ENCODE data around the gene EIPR1.
A peak's percentile ranks its signal among the peaks of the same experiment; 100 is the strongest.

Gene EIPR1

DNA sequence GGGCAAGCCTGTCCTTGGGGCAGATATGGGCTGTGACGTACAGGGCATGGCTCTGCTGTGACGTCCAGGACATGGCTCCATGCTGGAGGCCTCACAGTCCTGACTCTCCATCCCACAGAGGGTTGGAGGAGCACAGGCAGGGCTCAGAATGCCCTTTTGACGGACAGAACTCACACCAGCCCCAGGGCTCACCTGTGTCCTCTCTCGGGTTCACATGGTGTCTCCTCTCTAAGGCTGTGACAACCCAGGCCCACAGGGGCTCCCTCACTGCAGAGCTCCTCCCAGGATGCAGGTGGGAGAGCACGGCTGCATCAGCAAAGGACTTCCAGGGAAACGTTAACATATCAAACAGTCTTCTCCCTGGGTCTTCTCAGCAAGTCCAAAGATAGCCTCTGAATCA is 133.8 kb downstream of the EIPR1 start:
- DNase-seq, result no peak

DNA sequence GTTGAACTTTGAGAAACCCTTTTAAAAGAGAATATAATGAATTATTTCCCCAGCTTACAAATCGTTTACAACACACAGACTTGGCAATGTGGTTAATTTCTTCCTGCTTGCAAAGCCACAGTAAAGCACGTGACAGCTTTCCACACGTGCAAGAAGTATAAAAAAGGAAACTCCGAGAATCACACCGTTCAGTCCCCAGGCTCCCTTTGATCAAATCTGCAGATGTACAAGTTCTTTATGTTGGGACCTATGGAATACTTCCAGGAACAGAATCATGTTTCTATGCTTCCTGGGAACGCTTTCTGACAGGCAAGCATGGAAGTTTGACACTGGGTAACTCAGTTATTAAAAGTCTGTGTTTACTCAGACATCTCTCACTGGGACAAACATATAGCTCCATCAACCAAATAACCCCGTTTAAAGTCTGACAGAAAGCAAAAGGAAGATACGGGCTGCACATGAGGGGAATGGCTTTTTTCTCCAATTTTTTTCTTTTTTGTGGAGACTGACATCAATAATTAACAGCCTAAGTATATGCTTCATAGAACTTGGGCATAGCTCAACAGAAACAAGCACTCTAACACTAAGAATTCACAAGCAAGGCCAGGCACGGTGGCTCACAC is 134.8 kb downstream of the EIPR1 start:
- no peak for DNase-seq

DNA sequence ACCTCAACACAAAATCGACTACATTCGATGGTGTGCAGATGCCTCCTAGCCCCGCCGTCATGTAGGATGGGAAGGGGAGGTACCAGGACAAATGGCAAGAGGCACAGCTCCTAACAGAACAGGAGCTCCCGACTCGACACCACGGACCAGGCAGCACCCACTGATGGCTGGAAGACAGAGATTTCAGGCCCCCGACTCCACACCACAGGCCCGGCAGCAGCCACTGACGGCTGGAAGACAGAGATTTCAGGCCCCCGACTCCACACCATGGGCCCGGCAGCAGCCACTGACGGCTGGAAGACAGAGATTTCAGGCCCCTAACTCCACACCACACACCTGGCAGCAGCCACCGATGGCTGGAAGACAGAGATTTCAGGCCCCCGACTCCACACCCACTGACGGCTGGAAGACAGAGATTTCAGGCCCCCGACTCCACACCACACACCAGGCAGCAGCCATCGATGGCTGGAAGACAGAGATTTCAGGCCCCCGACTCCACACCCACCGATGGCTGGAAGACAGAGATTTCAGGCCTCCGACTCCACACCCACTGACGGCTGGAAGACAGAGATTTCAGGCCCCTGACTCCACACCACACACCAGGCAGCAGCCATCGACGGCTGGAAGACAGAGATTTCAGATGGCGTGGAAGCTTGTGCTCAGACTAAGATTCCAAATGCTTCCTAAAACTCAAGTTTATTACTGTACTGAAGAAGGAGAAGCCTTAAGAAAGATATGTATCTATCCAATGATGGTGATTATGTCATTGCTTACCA is 135.5 kb downstream of the EIPR1 start:
- no peak for DNase-seq

DNA sequence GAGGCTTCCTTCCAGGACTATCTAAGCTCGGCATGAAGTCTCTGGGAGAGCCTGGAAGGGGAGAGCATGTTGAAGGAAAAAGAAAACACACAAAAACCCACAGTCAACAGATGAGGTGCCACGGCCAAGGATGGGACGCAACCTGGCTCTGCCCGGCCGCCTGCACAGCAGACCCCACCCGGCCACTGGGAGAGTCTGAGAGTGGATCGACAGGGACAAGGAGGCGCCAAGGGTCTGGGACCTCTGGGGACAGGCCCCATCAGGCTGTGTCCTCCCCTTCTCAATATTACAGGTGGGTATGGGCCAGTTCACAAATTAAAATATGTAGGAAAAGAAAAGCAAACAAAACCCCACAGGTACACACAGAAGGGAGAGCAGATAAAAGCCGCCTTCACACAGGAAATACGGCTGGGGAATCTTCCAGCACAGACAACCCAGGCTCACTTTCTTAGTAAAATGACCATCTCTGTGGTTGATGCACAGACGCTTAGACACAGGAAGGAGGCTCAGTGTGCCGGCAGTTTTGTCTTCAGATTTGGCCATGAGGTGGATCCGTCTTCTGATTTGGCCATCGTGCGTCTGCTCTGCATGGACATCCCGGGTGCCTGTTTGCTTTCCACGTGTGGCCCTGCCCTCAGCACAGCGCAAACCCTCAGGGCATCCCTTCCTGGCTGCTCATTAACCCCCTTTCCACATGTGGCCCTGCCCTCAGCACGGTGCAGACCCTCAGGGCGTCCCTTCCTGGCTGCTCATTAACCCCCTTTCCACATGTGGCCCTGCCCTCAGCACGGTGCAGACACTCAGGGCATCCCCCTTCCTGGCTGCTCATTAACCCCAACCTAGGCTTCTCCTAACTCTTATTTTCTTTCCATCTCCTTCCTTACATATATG is 138.4 kb downstream of the EIPR1 start:
- DNase-seq, result no peak

DNA sequence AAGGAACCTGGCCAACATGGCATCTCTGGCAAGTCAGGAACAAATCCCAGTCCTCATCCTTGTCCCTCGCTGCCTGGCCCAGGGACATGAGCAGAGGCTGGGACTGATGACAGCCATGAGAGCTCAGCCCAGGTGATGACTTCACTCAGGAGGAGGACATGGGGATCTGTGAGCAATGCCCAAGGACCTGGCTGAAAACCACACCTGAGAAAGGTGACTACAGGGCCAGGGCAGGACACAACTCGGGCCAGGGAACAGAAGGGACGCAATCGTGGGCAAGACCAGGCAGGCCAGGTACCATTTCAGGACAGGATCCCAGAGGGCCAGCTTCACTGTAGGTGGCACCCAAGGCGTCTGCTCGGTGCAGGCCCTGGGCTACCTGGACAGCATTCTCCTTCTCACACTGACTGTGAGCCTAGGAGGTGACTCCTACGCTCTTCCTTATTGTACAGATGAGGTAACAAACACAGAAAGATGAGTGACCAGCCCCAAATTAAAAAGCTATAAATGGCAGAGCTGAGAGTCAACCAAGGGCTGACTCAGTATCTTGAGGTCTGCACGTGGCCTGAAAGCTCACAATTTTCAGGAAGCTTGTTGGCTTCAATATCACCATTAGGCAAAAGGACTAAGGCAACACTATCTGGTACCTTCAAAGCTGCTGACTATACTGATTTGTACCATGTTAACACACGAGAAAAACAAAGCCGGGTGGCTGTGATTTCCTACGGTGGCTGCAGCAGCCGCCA is 141.1 kb downstream of the EIPR1 start:
- no peak for DNase-seq

DNA sequence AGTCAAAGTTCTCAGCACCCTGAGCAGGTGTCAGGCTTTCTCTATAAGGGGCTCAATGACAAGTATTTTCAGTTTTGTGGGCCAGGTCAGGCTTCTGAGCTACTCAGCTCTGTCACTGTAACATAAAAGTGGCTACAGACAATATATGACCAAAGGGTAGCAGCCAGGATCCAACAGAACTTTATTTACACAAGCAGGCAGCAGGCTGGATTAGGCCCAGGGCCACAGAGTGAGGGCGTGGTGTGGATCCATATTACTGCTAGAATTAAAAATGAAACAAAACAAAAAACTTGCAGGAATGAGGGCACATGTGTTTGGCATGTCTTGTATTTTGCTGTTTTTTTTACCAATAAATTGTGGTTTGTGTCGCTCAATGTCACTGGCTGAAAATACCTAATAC is 143.7 kb downstream of the EIPR1 start:
- no peak for DNase-seq

DNA sequence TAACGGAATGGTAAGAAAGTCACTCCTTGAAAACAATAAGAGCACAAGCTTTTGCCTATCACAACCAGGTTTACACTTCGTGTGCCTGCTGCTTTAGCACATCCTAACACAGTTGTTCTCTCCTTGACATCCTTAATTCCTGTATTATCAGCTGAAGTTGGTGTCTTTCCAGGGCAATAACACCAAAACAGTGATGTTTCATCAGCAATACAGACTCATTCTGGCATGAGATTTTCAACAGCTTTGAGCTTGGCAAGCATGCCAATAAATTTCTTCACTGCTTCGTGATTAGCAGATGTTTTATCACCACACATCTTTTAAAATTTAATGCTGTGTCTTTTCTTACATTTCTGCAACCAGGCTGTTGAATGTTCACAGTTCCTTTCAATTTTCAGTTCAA is 148.4 kb downstream of the EIPR1 start:
- DNase-seq, result no peak

DNA sequence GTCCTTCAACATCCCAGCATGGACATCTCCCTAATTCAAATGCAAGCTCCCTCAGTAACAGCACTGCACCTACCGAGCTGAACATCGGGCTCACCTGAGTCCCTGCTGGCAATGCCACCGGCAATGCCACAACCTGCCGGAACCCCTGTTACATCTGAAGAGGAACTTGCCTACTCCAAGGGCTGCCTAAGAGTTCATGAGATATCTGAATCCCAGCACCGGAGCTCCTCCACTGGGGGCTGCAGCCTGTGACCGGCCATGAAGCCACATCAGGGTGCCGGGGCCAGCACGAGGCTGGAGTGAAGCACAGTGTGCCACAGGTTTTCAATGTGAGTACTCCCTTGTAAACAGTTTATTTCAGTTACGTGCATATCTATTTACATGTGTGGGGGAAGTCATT is 152.9 kb downstream of the EIPR1 start:
- DNase-seq, result no peak

DNA sequence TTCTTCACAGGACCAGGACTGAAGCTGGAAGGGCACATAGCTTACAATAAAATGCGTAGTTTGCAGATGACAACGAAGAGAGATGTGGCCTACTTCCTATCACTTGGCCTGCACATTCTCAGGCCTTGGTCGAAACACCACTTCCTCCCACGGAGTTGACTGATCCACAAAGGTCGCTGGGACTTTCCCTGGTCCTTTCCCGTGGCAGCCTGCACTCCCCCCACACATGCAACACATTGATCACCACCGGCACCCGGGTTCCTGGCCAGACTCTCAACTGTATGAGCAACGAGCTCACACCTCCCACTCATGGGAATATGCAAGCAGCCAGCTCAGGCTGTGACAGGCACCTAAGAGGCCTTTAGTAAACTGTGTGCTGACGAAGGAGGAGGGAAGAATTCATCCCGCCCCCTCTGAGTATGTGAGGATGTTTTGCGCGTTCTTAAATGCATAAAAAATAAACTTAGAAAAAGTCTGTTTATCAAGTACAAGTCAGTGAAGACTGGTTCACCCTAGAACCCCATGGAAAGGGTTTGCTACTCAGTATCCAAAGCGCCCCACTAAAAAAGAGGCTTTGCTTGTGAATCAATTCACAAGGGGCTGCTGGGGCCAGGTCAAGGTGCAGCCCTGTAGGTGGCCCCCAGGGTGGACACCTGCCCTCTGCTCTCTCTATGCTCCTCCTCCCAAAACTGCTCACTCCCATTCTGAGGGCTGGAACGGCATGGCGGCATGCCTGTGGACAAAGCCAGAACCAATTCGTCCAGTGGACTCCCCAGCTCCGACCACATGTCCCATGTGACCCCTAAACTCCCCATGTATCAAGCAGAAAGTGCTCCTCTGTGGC is 154.3 kb downstream of the EIPR1 start:
- peak; percentile 83 for DNase-seq

DNA sequence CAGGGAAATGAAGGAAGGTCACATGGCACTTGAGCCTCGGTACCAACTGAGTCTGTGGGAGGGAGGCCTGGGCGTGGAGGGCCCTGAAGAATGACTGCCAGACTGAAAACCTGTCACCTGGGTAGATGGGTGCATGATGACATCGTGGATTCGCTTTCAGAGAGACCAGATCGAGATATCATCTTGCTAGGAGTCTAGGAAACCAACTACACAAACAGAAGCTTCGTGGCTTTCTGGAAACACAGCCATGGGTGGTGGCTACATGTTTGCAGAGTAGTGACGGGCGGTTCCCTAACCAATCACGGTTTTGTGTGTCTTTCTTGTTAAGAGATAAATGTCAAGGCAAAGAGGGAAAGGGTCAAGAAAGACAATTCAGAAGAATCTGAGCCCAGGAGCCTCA is 155.0 kb downstream of the EIPR1 start:
- DNase-seq, result peak; percentile 51

DNA sequence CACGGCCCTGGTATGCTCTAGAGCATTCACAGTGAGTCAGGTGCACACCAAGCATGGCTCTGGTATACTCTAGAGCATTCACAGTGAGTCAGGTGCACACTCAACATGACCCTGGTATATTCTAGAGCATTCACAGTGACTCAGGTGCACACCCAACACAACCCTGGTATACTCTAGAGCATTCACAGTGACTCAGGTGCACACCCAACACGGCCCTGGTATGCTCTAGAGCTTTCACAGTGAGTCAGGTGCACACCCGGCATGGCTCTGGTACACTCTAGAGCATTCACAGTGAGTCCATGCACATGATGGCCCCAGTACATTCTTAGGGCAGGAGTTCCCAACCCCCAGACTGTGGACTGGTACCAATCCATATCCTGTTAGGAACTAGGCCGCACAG is 158.1 kb downstream of the EIPR1 start:
- DNase-seq, result no peak

DNA sequence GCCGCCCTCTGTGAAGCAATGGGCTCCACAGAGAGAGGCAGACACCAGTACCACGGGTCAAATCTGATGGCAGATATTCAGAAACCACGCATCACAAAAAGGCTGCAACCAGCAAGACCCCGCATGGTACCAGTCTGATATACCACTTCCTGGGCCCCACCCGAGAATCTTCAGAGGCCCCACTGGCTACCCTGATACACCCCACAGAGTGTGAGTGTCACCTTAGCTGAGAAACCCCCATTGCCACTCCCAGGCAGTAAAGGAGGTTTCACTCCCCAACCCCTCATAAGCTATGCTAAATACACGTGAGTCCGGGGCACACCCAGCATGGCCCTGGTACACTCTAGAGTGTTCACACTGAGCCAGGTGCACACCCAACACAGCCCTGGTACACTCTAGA is 160.0 kb downstream of the EIPR1 start:
- DNase-seq, result no peak

DNA sequence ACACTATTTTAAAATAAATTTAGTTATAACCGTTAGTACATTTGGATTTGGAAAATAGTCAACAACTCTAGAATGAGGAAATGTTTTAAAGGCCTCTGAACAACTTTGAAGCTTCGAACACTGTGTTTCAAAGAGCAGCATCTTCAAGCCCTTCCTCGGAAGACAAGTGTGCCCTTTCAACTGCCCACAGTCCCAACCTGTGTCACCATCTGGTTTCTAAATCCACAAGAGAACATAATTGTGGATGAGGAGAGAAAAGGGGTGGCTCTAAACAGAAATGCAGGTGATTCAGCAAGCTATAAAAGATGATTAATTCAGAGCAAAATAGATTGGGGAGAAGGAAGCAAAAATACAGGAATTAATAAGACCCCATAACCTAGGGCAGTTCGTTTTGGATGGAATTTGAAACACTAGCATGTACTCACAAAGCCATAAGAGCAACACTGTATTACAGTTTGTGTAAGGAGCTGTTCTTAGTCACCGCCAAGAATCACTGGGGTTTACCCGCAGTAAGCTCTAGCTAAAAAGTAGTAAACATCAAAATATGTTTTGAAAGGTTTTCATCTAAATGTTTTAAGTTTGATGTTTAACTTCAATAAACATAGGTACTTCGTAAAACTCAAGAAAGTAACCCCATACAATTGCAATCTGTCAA is 160.7 kb downstream of the EIPR1 start:
- DNase-seq, result no peak

DNA sequence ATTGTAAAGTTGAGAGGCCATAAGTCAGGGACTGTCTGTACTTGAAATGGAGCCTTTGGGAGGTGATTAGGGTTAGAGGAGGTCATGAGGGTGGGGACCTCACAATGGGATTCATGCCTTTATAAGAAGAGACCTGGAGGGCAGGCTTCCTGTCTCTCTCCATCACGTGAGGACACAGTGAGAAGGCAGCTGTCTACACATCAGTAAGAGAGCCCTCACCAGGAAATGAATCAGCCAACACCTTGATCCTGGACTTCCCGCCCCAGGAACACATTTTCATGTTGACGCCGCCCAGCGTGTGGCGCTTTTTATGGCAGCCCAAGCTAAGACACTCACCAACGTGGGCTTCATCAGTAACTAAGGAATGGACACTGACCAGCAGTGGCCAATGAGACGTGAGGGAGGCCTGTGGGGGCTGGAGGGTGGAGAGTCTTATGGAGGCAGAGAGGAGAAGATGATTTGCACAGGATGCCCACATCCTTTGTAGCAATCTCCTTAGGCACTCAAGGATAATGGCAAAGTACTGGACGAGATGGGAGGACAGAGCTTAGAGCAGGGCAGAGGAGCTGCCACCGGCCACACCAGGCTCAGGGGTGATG is 162.7 kb downstream of the EIPR1 start:
- DNase-seq, result no peak

DNA sequence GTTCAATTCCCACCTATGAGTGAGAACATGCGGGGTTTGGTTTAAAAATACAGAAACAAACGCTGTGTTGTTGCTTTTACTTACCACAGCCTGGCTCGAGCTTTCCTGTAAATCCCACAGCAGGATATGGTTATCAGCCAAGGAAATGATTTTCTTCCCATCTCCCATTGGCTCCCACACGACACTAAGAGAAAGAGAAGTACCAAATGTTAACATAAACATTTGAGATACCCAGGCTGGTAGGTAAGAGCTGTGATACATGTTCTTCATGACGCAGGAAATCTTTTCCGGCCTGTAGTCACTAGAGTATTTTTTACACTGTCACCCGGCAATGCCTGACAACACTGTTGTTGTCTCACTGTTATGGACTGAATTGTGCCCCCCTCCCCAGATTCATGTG is 163.6 kb downstream of the EIPR1 start:
- no peak for DNase-seq

DNA sequence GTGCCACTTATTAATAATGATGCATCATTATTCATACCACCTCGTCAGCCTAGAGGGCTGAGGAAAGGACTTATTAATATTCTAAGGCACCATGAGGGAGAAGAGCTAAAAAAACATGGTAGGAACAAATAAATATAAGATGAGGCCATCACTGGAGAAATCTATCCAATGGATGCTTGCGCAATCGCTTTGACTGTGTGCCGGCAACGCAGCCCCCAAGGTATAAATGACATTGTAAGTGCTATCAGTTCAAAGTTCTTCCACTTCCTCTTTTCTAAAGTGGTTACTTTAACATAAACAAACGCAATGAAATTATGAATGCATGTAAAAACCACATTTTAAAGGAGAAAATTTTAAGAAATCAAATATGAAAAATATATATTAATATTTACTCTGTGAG is 164.6 kb downstream of the EIPR1 start:
- no peak for DNase-seq

DNA sequence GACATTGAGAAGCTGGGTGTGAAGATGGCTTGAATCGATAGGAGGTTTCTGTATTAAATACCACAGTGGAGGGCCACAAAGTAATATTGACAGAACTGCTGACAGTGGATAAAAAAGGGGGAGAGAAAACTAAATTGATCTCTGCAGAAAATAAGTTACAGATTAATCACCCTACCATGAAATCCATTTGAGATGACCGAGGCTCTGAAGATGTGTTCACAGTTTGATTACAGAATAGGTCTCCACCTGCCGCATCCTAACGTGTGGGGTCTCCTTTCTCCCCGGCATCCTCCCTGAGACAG is 165.6 kb downstream of the EIPR1 start:
- no peak for DNase-seq

DNA sequence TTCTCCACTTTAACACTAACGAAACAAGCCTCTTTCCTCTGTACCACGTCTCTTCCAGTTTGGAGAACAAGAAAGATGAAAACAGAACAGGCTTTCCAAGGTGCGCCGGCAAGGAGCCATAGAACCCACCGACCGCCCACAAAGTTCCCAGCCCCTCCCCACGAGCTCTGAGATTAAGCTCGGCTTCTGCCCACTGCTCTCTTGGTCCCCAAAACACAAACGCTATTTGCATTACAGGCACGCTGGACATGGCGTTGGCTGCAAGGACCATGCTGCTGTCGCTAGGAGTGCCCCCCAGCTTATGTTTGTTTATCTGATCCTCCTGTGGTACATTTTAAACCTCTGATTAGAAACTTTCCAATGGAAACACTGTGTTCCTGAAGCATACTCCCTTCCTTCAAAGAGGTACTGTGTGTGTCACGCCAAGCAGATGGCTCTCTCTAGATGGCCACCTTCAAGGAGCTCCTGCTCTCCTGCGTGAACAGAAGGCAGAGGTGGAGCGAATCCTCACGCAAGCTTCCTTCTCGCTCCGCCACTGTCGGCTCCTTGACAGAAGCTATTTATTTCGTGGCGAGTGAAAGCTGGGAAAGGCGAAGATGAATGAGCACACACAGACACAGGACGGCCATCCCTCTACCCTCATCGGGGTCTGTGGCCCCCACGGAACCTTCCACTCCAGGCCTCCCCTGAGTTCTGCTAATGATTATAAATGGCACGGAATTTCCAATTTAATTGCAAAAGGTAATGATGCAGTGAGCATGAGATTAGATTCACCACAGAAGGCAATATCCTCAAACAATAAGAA is 166.2 kb downstream of the EIPR1 start:
- DNase-seq, result no peak

DNA sequence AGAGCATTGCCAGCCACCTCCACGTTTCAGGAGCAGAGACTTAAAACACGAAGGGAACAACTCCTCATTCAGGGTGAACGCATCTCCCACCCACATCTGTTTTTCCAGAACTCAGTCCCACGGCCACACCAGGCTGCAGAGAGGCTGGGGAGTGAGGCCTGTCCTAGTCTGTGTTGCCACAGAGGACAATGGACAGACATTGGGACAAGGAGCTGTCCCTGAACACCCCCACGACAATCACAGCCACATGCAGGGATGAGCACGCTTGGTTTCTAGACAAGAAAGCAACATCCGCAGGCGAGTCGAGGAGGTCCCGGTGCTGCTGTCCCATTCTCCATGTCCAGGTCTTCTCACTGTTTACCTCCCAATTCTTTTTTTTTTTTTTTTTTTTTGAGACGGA is 167.4 kb downstream of the EIPR1 start:
- DNase-seq, result no peak

DNA sequence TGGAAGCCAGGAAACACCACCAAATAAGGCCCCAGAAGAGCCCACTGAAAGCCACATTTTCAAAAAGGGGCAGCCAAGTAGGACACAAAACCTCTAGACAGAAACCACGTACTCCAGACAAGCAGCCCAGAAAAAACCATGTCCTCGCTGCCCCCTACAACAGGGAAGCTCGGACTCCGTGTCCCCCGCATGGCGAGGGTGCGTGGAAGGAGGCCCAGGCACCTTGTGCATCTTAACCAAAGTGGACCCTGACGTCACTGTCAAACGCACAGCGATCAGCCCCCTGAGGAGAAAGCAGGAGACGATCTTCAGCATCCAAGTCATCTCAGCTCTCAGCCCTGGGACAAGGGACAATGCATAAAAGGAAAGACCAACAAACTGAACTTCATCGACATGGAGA is 168.4 kb downstream of the EIPR1 start:
- no peak for DNase-seq

DNA sequence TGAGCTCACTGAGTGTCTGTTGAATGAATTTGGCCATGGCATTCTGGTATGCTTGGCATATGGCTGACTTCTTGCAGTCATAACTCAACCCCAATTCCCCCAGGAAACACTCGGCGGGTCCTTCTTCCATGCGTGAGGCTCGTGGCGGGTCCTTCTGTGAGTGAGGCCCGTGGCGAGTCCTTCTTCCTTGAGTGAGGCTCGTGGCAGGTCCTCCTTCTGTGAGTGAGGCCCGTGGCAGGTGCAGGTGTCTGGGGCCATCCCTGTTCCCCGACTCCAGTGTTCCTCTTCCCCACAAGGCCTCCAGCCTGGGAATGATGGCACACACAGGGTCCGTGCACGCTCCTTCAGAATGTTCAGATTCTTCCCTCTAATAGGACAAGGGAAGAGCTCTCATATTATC is 169.0 kb downstream of the EIPR1 start:
- DNase-seq, result no peak
